ENCODE measurements around the gene IFNAR1. TPM values are rescaled to one million over a fixed set of nuclear protein-coding genes. Genes with fewer than 3 reads are reported as not detected.

IFNAR1 gene
- total and polyA plus RNA-seq, 7 donors = 10.4 to 31.6 (median 17.5) TPM

GRCh38 chr21:33313611-33314010, 11.2 kb upstream of the IFNAR1 start:
- no peak overlapping the region for H3K4me3 ChIP-seq
- ATAC-seq (no peak), DNase-seq (no peak)
- intact Hi-C loops (cut with DNase I) = no loop called here
- H3K36me3 ChIP-seq (ENCODE audit: insufficient read depth in 1 of 2, low read depth in 1 of 2) = no peaks in the 10 kb centered on the region
- no peak for TF ChIP-seq CTCF (IDR thresholded peaks at IDR 0.05)
- WGBS, 3 donors = 81 to 96% (median 96%) methylated on average over 4 of the region's 4 CpGs
- H3K4me1 ChIP-seq = no peaks in the 10 kb centered on the region
- H3K27ac ChIP-seq = no peak overlapping the region
- H3K9me3 ChIP-seq = no peaks in the 10 kb centered on the region
- H3K27me3 ChIP-seq (ENCODE audit: insufficient read depth in 3 of 3, low read length in 2 of 3) = no peaks in the 10 kb centered on the region

GRCh38 chr21:33314111-33314510, 10.7 kb upstream of the IFNAR1 start:
- no peaks in the 10 kb centered on the region for H3K27me3 ChIP-seq (ENCODE audit: insufficient read depth in 3 of 3, low read length in 2 of 3)
- intact Hi-C loops (cut with DNase I) = no loop called here
- H3K4me3 ChIP-seq = no peak overlapping the region
- H3K9me3 ChIP-seq = no peaks in the 10 kb centered on the region
- H3K4me1 ChIP-seq = no peaks in the 10 kb centered on the region
- DNase-seq (no peak), ATAC-seq (no peak)
- no peaks in the 10 kb centered on the region for H3K36me3 ChIP-seq (ENCODE audit: insufficient read depth in 1 of 2, low read depth in 1 of 2)
- WGBS, 3 donors = 75 to 83% (median 79%) methylated on average over 4 of the region's 4 CpGs
- TF ChIP-seq CTCF (IDR thresholded peaks at IDR 0.05) = no peak
- no peak overlapping the region for H3K27ac ChIP-seq

GRCh38 chr21:33315946-33316710, 8.6 kb upstream of the IFNAR1 start:
- no peaks in the 10 kb centered on the region for H3K36me3 ChIP-seq (ENCODE audit: insufficient read depth in 1 of 2, low read depth in 1 of 2)
- intact Hi-C loops (cut with DNase I) = no loop called here
- no peaks in the 10 kb centered on the region for H3K9me3 ChIP-seq
- H3K4me3 ChIP-seq = no peak overlapping the region
- no peaks in the 10 kb centered on the region for H3K27me3 ChIP-seq (ENCODE audit: insufficient read depth in 3 of 3, low read length in 2 of 3)
- no peaks in the 10 kb centered on the region for H3K4me1 ChIP-seq
- no peak for ATAC-seq
- no peak for TF ChIP-seq CTCF (IDR thresholded peaks at IDR 0.05)
- DNase-seq = no peak
- 72 to 76% (median 73%) methylated on average over 5 of the region's 5 CpGs for WGBS, 3 donors
- H3K27ac ChIP-seq = no peak overlapping the region

GRCh38 chr21:33317145-33317544, 7.6 kb upstream of the IFNAR1 start:
- no peak overlapping the region for H3K4me3 ChIP-seq

More at GRCh38 chr21:33317145-33317544, 7.6 kb upstream of the IFNAR1 start:
- Histone ChIP-seq H3K36me3 (ENCODE audit: insufficient read depth in 1 of 2, low read depth in 1 of 2) (no peaks in the 10 kb centered on the region), H3K4me1 (no peaks in the 10 kb centered on the region), H3K27me3 (ENCODE audit: insufficient read depth in 3 of 3, low read length in 2 of 3) (no peaks in the 10 kb centered on the region), H3K27ac (no peak overlapping the region), H3K9me3 (no peaks in the 10 kb centered on the region)
- WGBS, 3 donors = 20 to 28% (median 24%) methylated on average over 6 of the region's 6 CpGs
- ATAC-seq = no peak
- no peak for DNase-seq
- intact Hi-C loops (cut with DNase I) = no loop called here
- TF ChIP-seq CTCF (IDR thresholded peaks at IDR 0.05) = no peak
